ENCODE measurements around the gene ARMC6. TPM values are rescaled to one million over a fixed set of nuclear protein-coding genes. Genes with fewer than 3 reads are reported as not detected.

The ARMC6 gene
- total and polyA plus RNA-seq, 2 of the 13 experiments (the other 11 are each of a cell fraction or from before 2014, with no cell fraction given): 16.2 to 36.8 TPM

- peaks cover 96% of the 10 kb centered on the region for H3K4me1 ChIP-seq (ENCODE audit: insufficient read depth, low read length)
- no peaks in the 10 kb centered on the region for H3K79me2 ChIP-seq (ENCODE audit: insufficient read depth, low read length)
- H3K4me3 ChIP-seq (replicated peaks in 1 of 3; ENCODE audit: insufficient read depth in 1 of 3, low read depth in 2 of 3, low read length in 3 of 3): no peak overlapping the region
- DNase-seq (ENCODE audit: low spot score): no peak
- FAIRE-seq: no peak
- 75% methylated on average over 3 of the region's 8 CpGs for WGBS (ENCODE audit: low lambda C conversion rate)
- H3K27me3 ChIP-seq (ENCODE audit: control insufficient read depth in 1 of 2, insufficient read depth in 2 of 2, low read length in 2 of 2): no peaks in the 10 kb centered on the region
- CTCF ChIA-PET (ENCODE audit: low intra/inter-chr PET ratio, low total read pairs): no interaction called here
- ATAC-seq: no peak
- H3K9ac ChIP-seq (ENCODE audit: insufficient read depth, low read depth, low read length): 0 out of 2 replicates have a peak overlapping the region, but pooled peaks have one; percentile 32
- no peaks in the 10 kb centered on the region for H4K20me1 ChIP-seq (ENCODE audit: insufficient read depth, low read length)
- H3K27ac ChIP-seq (ENCODE audit: extremely low read length, insufficient read depth, low read length): peak overlapping the region; percentile 38
- H3K36me3 ChIP-seq (replicated peaks in 1 of 2; ENCODE audit: control insufficient read depth in 1 of 2, insufficient read depth in 2 of 2, low read length in 2 of 2): no peaks in the 10 kb centered on the region
- POLR2A ChIA-PET: interaction anchor here (0.7 to 1.1 kb wide), 2 partner anchors 35 to 38 kb away, joined by 3 read pairs; partner anchors contain the start of gene SLC25A42
- no peaks in the 10 kb centered on the region for H3K9me3 ChIP-seq (ENCODE audit: low read length)
- H3K4me2 ChIP-seq (ENCODE audit: low read depth, low read length): no peak overlapping the region; the same call in 1 of the 2 replicates
- intact Hi-C loops (cut with micrococcal nuclease; ENCODE audit: unreplicated experiment): no loop called here
- no TSS peak for BruUV-seq (replicated peaks)
- in situ Hi-C loops (cut with HindIII; ENCODE audit: extremely low pct_ligation_motif_present, low pct_unique_long_range_greater_than_20kb): no loop called here
- H2AFZ ChIP-seq (ENCODE audit: low read length): no peak overlapping the region
- TF ChIP-seq FLYWCH1 (CRISPR knock-in tag; IDR thresholded peaks at IDR 0.05) (no peak), NR2F6 (IDR thresholded peaks at IDR 0.05) (peak; percentile 83), NR2F6 (CRISPR knock-in tag; IDR thresholded peaks at IDR 0.05) (peak; percentile 63; the same call in 1 of the 2 replicates), HOXA3 (CRISPR knock-in tag; IDR thresholded peaks at IDR 0.05) (peak; percentile 21; the same call in 1 of the 2 replicates), RCOR2 (CRISPR knock-in tag; IDR thresholded peaks at IDR 0.05) (no peak), FOXP1 (IDR thresholded peaks at IDR 0.05) (no peak), FOXP1 (CRISPR knock-in tag; IDR thresholded peaks at IDR 0.05) (no peak), HOXD1 (CRISPR knock-in tag; IDR thresholded peaks at IDR 0.05) (no peak), NR2C2 (CRISPR knock-in tag; IDR thresholded peaks at IDR 0.05; ENCODE audit: borderline replicate concordance) (peak; percentile 95), ZNF570 (CRISPR knock-in tag; IDR thresholded peaks at IDR 0.05; ENCODE audit: borderline replicate concordance) (no peak), MYC (CRISPR knock-in tag; IDR thresholded peaks at IDR 0.05; ENCODE audit: borderline replicate concordance) (0 out of 2 replicates have a peak, but pooled peaks have one; percentile 56), MLX (CRISPR knock-in tag; IDR thresholded peaks at IDR 0.05) (no peak), HNF4G (IDR thresholded peaks at IDR 0.05; ENCODE audit: borderline replicate concordance, low read depth, low read length) (0 out of 2 replicates have a peak, but pooled peaks have one; percentile 13), HNF4G (CRISPR knock-in tag; IDR thresholded peaks at IDR 0.05; ENCODE audit: borderline replicate concordance, low read depth) (no peak), BRF2 (CRISPR knock-in tag; IDR thresholded peaks at IDR 0.05) (no peak)
- TF ChIP-seq, protein P1, sequence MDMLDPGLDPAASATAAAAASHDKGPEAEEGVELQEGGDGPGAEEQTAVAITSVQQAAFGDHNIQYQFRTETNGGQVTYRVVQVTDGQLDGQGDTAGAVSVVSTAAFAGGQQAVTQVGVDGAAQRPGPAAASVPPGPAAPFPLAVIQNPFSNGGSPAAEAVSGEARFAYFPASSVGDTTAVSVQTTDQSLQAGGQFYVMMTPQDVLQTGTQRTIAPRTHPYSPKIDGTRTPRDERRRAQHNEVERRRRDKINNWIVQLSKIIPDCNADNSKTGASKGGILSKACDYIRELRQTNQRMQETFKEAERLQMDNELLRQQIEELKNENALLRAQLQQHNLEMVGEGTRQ (IDR thresholded peaks at IDR 0.05; ENCODE audit: low read depth, low read length): no peak
- TF ChIP-seq, protein P1 (CRISPR knock-in tag; IDR thresholded peaks at IDR 0.05; ENCODE audit: borderline replicate concordance): 0 out of 2 replicates have a peak, but pooled peaks have one; percentile 14
- TF ChIP-seq, protein P2, sequence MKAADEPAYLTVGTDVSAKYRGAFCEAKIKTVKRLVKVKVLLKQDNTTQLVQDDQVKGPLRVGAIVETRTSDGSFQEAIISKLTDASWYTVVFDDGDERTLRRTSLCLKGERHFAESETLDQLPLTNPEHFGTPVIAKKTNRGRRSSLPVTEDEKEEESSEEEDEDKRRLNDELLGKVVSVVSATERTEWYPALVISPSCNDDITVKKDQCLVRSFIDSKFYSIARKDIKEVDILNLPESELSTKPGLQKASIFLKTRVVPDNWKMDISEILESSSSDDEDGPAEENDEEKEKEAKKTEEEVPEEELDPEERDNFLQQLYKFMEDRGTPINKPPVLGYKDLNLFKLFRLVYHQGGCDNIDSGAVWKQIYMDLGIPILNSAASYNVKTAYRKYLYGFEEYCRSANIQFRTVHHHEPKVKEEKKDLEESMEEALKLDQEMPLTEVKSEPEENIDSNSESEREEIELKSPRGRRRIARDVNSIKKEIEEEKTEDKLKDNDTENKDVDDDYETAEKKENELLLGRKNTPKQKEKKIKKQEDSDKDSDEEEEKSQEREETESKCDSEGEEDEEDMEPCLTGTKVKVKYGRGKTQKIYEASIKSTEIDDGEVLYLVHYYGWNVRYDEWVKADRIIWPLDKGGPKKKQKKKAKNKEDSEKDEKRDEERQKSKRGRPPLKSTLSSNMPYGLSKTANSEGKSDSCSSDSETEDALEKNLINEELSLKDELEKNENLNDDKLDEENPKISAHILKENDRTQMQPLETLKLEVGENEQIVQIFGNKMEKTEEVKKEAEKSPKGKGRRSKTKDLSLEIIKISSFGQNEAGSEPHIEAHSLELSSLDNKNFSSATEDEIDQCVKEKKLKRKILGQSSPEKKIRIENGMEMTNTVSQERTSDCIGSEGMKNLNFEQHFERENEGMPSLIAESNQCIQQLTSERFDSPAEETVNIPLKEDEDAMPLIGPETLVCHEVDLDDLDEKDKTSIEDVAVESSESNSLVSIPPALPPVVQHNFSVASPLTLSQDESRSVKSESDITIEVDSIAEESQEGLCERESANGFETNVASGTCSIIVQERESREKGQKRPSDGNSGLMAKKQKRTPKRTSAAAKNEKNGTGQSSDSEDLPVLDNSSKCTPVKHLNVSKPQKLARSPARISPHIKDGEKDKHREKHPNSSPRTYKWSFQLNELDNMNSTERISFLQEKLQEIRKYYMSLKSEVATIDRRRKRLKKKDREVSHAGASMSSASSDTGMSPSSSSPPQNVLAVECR (CRISPR knock-in tag; IDR thresholded peaks at IDR 0.05; ENCODE audit: borderline replicate concordance): peak; percentile 20; the same call in 1 of the 2 replicates
Observed at GRCh38 chr19:19101540-19101939, 68.1 kb downstream of the ARMC6 start.

All from HepG2 (cell line).